Measurements from ENCODE around the gene GLI2.

GLI2 gene

GRCh38 chr2:120746144-120746543 lies 10.5 kb downstream of the GLI2 start:
- TF ChIP-seq CTCF (IDR thresholded peaks at IDR 0.05; ENCODE audit: insufficient read depth, low read length, missing control alignments), result no peak
- no peak for DNase-seq (ENCODE audit: low read depth, low spot score)
- H3K4me3 ChIP-seq (ENCODE audit: low read depth, low read length), result no peak overlapping the region
- ChIA-PET POLR2A (interaction anchor here (0.6 kb wide), 1 partner anchor 143 kb away, joined by 3 read pairs; no protein-coding TSS in a partner anchor), CTCF (interaction anchor here (0.6 to 1.9 kb wide), 3 partner anchors 17 to 334 kb away, joined by 3 to 4 read pairs (median 3); no protein-coding TSS in a partner anchor)

GRCh38 chr2:120747281-120747680 lies 11.6 kb downstream of the GLI2 start:
- H3K4me3 ChIP-seq (ENCODE audit: low read depth, low read length), result no peak overlapping the region
- POLR2A ChIA-PET, result no interaction called here
- TF ChIP-seq CTCF (IDR thresholded peaks at IDR 0.05; ENCODE audit: insufficient read depth, low read length, missing control alignments), result no peak
- CTCF ChIA-PET, result interaction anchor here (1.2 to 2.6 kb wide), 4 partner anchors 9 to 333 kb away, joined by 3 to 10 read pairs (median 3); partner anchors contain the start of gene GLI2
- no peak for DNase-seq (ENCODE audit: low read depth, low spot score)

- TF ChIP-seq CTCF (IDR thresholded peaks at IDR 0.05; ENCODE audit: insufficient read depth, low read length, missing control alignments), result no peak
- ChIA-PET POLR2A (no interaction called here), CTCF (interaction anchor here (1.2 to 2.6 kb wide), 3 partner anchors 10 to 329 kb away, joined by 3 to 10 read pairs (median 3); partner anchors contain the start of gene GLI2)
- H3K4me3 ChIP-seq (ENCODE audit: low read depth, low read length), result no peak overlapping the region
- DNase-seq (ENCODE audit: low read depth, low spot score), result no peak
These were observed 12.0 kb downstream of the GLI2 start for GRCh38 chr2:120747706-120748105.

- TF ChIP-seq CTCF (IDR thresholded peaks at IDR 0.05; ENCODE audit: insufficient read depth, low read length, missing control alignments), result no peak
- no peak overlapping the region for H3K4me3 ChIP-seq (ENCODE audit: low read depth, low read length)
- POLR2A ChIA-PET, result no interaction called here
- no peak for DNase-seq (ENCODE audit: low read depth, low spot score)
- CTCF ChIA-PET, result interaction anchor here (1.2 to 2.6 kb wide), 3 partner anchors 11 to 329 kb away, joined by 3 to 10 read pairs (median 3); partner anchors contain the start of gene GLI2
These were observed 12.6 kb downstream of the GLI2 start for GRCh38 chr2:120748310-120748709.

- CTCF ChIA-PET, result interaction anchor here (1.4 to 2.6 kb wide), 2 partner anchors 11 to 328 kb away, joined by 3 to 10 read pairs; no protein-coding TSS in a partner anchor
- POLR2A ChIA-PET, result no interaction called here
- H3K4me3 ChIP-seq (ENCODE audit: low read depth, low read length), result no peak overlapping the region
- no peak for DNase-seq (ENCODE audit: low read depth, low spot score)
- no peak for TF ChIP-seq CTCF (IDR thresholded peaks at IDR 0.05; ENCODE audit: insufficient read depth, low read length, missing control alignments)
These were observed 13.1 kb downstream of the GLI2 start for GRCh38 chr2:120748741-120749140.

GRCh38 chr2:120749506-120750431 lies 14.1 kb downstream of the GLI2 start:
- ChIA-PET POLR2A (interaction anchor here (1.0 to 1.3 kb wide), 3 partner anchors 9 to 13 kb away, joined by 3 to 6 read pairs (median 4); no protein-coding TSS in a partner anchor), CTCF (interaction anchor here (1.0 to 2.6 kb wide), 2 partner anchors 12 to 321 kb away, joined by 3 to 10 read pairs; no protein-coding TSS in a partner anchor)
- DNase-seq (ENCODE audit: low read depth, low spot score), result peak; percentile 80
- TF ChIP-seq CTCF (IDR thresholded peaks at IDR 0.05; ENCODE audit: insufficient read depth, low read length, missing control alignments), result no peak
- H3K4me3 ChIP-seq (ENCODE audit: low read depth, low read length), result no peak overlapping the region; the same call in 1 of the 2 replicates
